ENCODE data around the gene CST5.

Gene CST5, protein sequence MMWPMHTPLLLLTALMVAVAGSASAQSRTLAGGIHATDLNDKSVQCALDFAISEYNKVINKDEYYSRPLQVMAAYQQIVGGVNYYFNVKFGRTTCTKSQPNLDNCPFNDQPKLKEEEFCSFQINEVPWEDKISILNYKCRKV

DNA sequence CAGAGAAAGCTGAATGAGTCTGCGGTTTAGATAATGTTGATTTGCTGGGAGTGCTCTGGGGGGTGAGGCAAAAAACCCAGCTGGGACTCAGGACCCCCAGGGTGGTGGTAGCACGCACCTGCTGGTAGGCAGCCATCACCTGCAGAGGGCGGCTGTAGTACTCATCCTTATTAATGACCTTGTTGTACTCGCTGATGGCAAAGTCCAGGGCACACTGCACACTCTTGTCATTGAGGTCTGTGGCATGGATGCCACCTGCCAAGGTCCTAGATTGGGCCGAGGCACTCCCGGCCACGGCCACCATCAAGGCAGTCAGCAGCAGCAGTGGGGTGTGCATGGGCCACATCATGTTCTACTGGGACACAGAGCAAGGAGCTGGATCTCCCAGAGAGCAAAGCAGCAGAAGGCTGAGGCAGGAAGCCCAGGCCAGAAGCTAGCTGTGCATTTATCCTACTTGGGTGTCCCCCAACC is at the start of gene CST5:
Gene CST5 (minus strand): TSS at position 421 of the 471 bp plus-strand sequence. CDS start 72 bp downstream, at position 349.
- Histone ChIP-seq H3K4me2 (ENCODE audit: low read length) (no peak within 1 kb of the TSS), H3K27ac (ENCODE audit: low read depth, low read length, poor library complexity, severe bottlenecking) (no peak within 1 kb of the TSS), H3K4me3 (ENCODE audit: low read depth, low read length, poor library complexity, severe bottlenecking) (no peak within 1 kb of the TSS), H3K9me2 (ENCODE audit: low read depth, low read length) (no peaks in the 10 kb centered on the region), H3K9me3 (ENCODE audit: low read length) (no peaks in the 10 kb centered on the region), H3K79me2 (ENCODE audit: insufficient read depth, low read length) (no peaks in the 10 kb centered on the region), H2AFZ (ENCODE audit: low read length) (no peak within 1 kb of the TSS), H4K20me1 (ENCODE audit: insufficient read depth, low read length) (no peaks in the 10 kb centered on the region), H3K27me3 (ENCODE audit: insufficient read depth, low read length) (no peaks in the 10 kb centered on the region), H3F3A (ENCODE audit: insufficient read depth, low read length) (no peaks in the 10 kb centered on the region), H3K9ac (ENCODE audit: low read length) (no peak within 1 kb of the TSS), H3K36me3 (ENCODE audit: insufficient read depth, low read length) (no peaks in the 10 kb centered on the region), H3K4me1 (ENCODE audit: insufficient read depth, low read length, severe bottlenecking) (no peaks in the 10 kb centered on the region)
- TF ChIP-seq, protein P1, sequence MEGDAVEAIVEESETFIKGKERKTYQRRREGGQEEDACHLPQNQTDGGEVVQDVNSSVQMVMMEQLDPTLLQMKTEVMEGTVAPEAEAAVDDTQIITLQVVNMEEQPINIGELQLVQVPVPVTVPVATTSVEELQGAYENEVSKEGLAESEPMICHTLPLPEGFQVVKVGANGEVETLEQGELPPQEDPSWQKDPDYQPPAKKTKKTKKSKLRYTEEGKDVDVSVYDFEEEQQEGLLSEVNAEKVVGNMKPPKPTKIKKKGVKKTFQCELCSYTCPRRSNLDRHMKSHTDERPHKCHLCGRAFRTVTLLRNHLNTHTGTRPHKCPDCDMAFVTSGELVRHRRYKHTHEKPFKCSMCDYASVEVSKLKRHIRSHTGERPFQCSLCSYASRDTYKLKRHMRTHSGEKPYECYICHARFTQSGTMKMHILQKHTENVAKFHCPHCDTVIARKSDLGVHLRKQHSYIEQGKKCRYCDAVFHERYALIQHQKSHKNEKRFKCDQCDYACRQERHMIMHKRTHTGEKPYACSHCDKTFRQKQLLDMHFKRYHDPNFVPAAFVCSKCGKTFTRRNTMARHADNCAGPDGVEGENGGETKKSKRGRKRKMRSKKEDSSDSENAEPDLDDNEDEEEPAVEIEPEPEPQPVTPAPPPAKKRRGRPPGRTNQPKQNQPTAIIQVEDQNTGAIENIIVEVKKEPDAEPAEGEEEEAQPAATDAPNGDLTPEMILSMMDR (IDR thresholded peaks at IDR 0.05; ENCODE audit: low read length) = no peak
- no peak for TF ChIP-seq EZH2 (IDR thresholded peaks at IDR 0.05; ENCODE audit: borderline replicate concordance, low read length)

DNA sequence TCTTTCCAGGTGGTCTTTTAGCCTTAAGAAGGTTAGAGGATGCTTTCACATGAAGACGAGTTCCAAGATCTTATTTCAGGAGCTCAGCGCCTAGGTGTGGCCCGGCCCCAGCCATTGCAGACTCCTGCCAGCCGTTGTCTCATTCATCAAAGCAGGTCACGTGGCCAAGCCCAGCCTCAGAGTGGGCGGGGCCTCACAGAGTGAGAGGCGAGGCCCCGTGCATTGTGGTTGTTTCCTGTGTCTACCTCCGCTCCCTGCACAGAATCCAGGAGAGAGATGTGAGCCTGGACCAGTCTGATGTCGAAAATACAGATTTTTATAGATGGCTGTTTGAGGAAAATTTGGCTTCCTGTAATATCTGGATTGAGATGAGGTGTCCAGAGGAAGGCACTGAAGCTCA is 49.2 kb upstream of the CST5 start:
- Histone ChIP-seq H3K27ac (ENCODE audit: low read depth, low read length, poor library complexity, severe bottlenecking) (no peak overlapping the region), H3K79me2 (ENCODE audit: insufficient read depth, low read length) (no peaks in the 10 kb centered on the region), H2AFZ (ENCODE audit: low read length) (no peak overlapping the region), H4K20me1 (ENCODE audit: insufficient read depth, low read length) (no peaks in the 10 kb centered on the region), H3K4me3 (ENCODE audit: low read depth, low read length, poor library complexity, severe bottlenecking) (no peak overlapping the region), H3K27me3 (ENCODE audit: insufficient read depth, low read length) (no peaks in the 10 kb centered on the region), H3K4me2 (ENCODE audit: low read length) (no peak overlapping the region), H3K36me3 (ENCODE audit: insufficient read depth, low read length) (no peaks in the 10 kb centered on the region), H3K9ac (ENCODE audit: low read length) (no peak overlapping the region), H3K9me3 (ENCODE audit: low read length) (no peaks in the 10 kb centered on the region), H3F3A (ENCODE audit: insufficient read depth, low read length) (no peaks in the 10 kb centered on the region), H3K4me1 (ENCODE audit: insufficient read depth, low read length, severe bottlenecking) (no peaks in the 10 kb centered on the region), H3K9me2 (ENCODE audit: low read depth, low read length) (no peaks in the 10 kb centered on the region)
- TF ChIP-seq, protein P1 (IDR thresholded peaks at IDR 0.05; ENCODE audit: low read length) = no peak
- no peak for TF ChIP-seq EZH2 (IDR thresholded peaks at IDR 0.05; ENCODE audit: borderline replicate concordance, low read length)

DNA sequence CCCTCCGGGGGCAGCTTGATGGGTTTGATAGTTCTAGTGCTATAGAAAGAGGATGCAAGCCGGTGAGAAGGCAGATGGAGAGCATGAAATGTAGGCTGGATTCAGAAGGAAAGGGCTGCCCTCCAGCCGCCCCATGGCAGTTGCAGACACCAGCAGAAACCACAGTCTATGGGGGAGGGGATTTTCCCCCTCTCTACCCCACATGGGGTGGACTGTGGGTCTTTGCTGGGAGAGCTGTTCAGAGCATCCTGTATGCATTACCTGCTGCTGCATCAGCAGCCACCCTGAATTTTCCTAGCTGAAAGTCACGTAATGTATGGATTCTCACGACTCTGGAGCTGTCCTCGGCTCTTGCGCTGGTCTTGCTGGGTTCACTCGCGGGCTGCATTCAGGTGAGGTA is 48.8 kb upstream of the CST5 start:
- no peaks in the 10 kb centered on the region for H3K79me2 ChIP-seq (ENCODE audit: insufficient read depth, low read length)
- TF ChIP-seq, protein P1 (IDR thresholded peaks at IDR 0.05; ENCODE audit: low read length) = no peak
- no peak for TF ChIP-seq EZH2 (IDR thresholded peaks at IDR 0.05; ENCODE audit: borderline replicate concordance, low read length)
- H3K27ac ChIP-seq (ENCODE audit: low read depth, low read length, poor library complexity, severe bottlenecking) = no peak overlapping the region
- no peaks in the 10 kb centered on the region for H3K9me2 ChIP-seq (ENCODE audit: low read depth, low read length)
- no peaks in the 10 kb centered on the region for H3K9me3 ChIP-seq (ENCODE audit: low read length)
- H3K4me2 ChIP-seq (ENCODE audit: low read length) = no peak overlapping the region
- H3F3A ChIP-seq (ENCODE audit: insufficient read depth, low read length) = no peaks in the 10 kb centered on the region
- H3K27me3 ChIP-seq (ENCODE audit: insufficient read depth, low read length) = no peaks in the 10 kb centered on the region
- H4K20me1 ChIP-seq (ENCODE audit: insufficient read depth, low read length) = no peaks in the 10 kb centered on the region
- H2AFZ ChIP-seq (ENCODE audit: low read length) = no peak overlapping the region
- H3K9ac ChIP-seq (ENCODE audit: low read length) = no peak overlapping the region
- H3K4me1 ChIP-seq (ENCODE audit: insufficient read depth, low read length, severe bottlenecking) = no peaks in the 10 kb centered on the region
- no peak overlapping the region for H3K4me3 ChIP-seq (ENCODE audit: low read depth, low read length, poor library complexity, severe bottlenecking)
- no peaks in the 10 kb centered on the region for H3K36me3 ChIP-seq (ENCODE audit: insufficient read depth, low read length)

All from OCI-LY1 (cell line).